HG02763 (cell line): ENCODE results near the gene CDK2AP2.
"Not testable (repeated sequence)": the region's sequence is repeated elsewhere in the genome, so short reads cannot be mapped to it uniquely, and the experiment has no call there.

ENCODE experiments used
- ATAC-seq: cut with Tn5 transposase; IDR thresholded peaks from one replicate; pipeline ENCODE4 v1.9.1; 2021; ENCODE audit warnings: mild to moderate bottlenecking, moderate library complexity; ENCODE audit not compliant: unreplicated experiment

Gene CDK2AP2

GRCh38 chr11:67491276-67492068, 16.5 kb downstream of the CDK2AP2 start:
- ATAC-seq, result no peak

GRCh38 chr11:67490727-67491065, 17.3 kb downstream of the CDK2AP2 start:
- ATAC-seq, result no peak

- no peak for ATAC-seq
Measured at GRCh38 chr11:67489885-67490726, 17.9 kb downstream of the CDK2AP2 start.

GRCh38 chr11:67489203-67489884, 18.6 kb downstream of the CDK2AP2 start:
- no peak for ATAC-seq

- peak; percentile 35 for ATAC-seq
Measured at GRCh38 chr11:67486481-67487195, 21.3 kb downstream of the CDK2AP2 start.

- ATAC-seq, result not testable (repeated sequence)
Measured at GRCh38 chr11:67485873-67486361, 22.0 kb downstream of the CDK2AP2 start.

GRCh38 chr11:67484847-67485311, 23.1 kb downstream of the CDK2AP2 start:
- no peak for ATAC-seq

- ATAC-seq, result no peak
Measured at GRCh38 chr11:67483831-67484665, 23.9 kb downstream of the CDK2AP2 start.

GRCh38 chr11:67482827-67483798, 24.8 kb downstream of the CDK2AP2 start, which contains the start of gene AIP:
Gene AIP (plus strand): TSS chr11:67483026. CDS start chr11:67483159, 133 bp downstream.
- peak; percentile 64 for ATAC-seq

- ATAC-seq, result no peak
Measured at GRCh38 chr11:67482275-67482826, 25.6 kb downstream of the CDK2AP2 start.

- ATAC-seq, result not testable (repeated sequence)
Measured at GRCh38 chr11:67477344-67478050, 30.5 kb downstream of the CDK2AP2 start.

GRCh38 chr11:67476692-67477091, 31.3 kb downstream of the CDK2AP2 start:
- ATAC-seq, result not testable (repeated sequence)

GRCh38 chr11:67472882-67473281, 35.1 kb downstream of the CDK2AP2 start:
- ATAC-seq, result no peak

GRCh38 chr11:67470337-67471002, 37.5 kb downstream of the CDK2AP2 start:
- no peak for ATAC-seq

GRCh38 chr11:67469508-67469811, 38.5 kb downstream of the CDK2AP2 start:
- ATAC-seq, result no peak

GRCh38 chr11:67468759-67469507, 39.0 kb downstream of the CDK2AP2 start, which contains the start of gene TMEM134:
Gene TMEM134 (minus strand): TSS chr11:67469251. CDS start chr11:67469192, 59 bp downstream.
- peak; percentile 65 for ATAC-seq
